ENCODE measurements around the gene DCC.

The DCC gene

DNA sequence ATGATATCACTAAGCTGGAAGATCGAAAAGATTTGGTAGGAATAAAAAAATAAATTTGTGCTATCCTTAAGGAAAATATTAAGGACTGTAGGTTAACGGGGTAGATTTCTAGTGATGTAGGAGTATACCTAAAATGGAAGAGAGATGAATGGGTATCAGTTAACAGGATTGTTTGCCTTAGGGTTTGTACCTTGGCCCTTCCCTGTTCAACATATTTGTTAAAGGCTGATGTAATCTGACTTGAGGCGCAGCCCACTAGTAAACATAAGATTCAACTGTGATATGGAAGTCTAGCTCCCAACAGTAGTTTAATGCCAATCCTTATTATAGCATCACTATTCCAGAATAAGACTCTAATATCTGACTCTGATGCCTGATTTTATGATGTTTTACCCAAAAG, 685.2 kb downstream of the DCC start:
- DNase-seq (ENCODE audit: low spot score), result no peak
- FAIRE-seq, result no peak

DNA sequence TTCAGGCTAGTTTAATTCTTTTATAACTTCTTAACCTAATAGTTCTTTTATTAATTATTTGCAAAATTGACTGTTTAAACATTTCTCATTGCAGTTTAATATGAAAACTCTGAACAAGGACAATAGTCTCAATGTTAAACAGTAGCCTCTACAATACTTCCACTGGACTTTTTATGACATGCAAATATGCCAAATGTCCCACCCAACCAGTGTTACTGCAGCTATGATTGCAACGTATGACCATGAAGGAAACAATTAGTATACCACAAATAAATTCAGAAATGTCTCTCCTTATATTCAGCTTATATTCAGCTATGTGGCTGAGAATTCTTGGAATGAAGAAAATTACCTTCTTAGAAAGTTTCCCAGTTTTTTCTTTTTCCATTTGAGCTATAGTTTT, 688.6 kb downstream of the DCC start:
- FAIRE-seq (no peak), DNase-seq (ENCODE audit: low spot score) (no peak)

- FAIRE-seq, result no peak
- no peak for DNase-seq (ENCODE audit: low spot score)
Measured at GRCh38 chr18:53033128-53033527, 693.1 kb downstream of the DCC start.

DNA sequence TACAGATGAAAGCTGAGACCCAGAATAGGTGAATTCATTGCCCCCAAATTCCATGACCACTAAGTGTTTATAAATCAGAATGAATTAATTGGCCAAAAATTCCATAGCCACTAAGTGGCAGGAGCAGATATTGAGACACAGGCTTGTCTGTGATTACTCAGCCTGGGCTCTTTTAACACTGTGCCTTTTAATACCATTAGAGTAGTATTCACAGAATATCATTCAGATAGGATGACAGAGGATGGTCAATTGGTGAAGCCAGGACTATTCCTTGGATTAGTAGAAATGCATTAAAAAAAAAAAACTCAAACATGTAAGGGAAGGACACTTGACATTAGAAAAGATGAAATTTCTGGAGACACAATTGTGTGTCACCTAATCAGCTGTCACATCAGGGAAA, 698.6 kb downstream of the DCC start:
- FAIRE-seq, result no peak

DNA sequence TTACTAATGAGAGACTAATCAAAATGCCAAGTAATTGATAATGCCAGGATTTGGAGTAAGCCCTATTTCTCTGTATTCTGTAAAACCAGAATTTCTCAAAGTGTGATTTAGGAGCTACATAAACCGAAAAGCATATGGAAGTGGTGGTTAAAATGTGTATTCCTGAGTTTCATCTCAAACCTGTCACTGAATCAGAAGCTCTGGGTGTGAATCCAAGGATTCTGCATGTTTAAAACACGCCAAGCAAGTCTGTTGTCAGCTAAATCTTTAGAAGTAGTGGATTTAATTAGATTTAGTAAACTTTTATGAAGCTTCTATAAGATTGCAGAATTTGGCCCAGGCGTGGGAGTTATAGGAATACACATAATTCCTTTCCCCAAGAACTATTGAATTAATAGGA, 700.3 kb downstream of the DCC start:
- DNase-seq (ENCODE audit: low spot score) (no peak), FAIRE-seq (no peak)

More for the DNA sequence above, 698.6 kb downstream of the DCC start:
- DNase-seq (ENCODE audit: low spot score), result no peak

- FAIRE-seq, result no peak
- DNase-seq (ENCODE audit: low spot score), result no peak
Measured at GRCh38 chr18:53056064-53056463, 716.1 kb downstream of the DCC start.

DNA sequence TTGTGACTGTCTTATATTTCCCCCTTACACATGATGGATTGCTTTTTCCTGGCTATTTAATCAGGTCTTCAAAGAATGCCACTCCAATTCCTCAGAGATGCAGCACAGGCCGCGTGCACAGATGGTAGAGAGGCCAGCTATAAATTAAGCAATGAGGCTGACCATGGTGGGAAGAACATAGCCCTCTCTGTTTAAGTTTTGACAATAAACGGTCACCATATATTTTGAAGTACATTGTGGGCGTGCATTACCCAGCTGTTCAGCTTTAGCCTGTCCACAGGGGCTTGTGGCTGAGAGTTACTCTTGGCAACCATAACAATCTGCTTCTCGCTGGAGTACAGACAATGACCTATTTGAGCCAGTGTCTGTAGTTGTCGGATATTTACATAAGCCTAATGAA, 730.8 kb downstream of the DCC start:
- FAIRE-seq, result no peak

DNA sequence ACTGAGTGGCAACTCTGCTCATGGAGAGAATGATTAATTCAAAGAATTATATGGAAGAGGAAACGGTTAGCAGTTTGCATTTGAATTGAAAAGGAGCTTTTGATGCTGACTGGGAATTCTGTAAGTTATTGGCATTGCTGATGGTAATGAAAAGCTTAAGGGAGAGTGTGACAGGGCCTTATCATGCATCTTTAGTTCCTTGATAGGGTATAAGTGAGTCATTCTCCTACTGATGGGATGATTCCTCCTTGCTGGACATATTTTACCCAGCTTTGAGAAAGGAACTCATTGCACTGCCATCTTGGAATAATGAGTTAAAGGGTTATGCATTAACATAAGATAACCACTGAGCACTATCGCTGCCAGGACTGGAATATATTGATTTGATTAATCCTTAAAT, 740.7 kb downstream of the DCC start:
- no peak for DNase-seq (ENCODE audit: low spot score)
- no peak for FAIRE-seq

More for the DNA sequence above, 730.8 kb downstream of the DCC start:
- DNase-seq (ENCODE audit: low spot score), result no peak

GRCh38 chr18:53093636-53094035, 753.6 kb downstream of the DCC start:
- FAIRE-seq, result no peak
- DNase-seq (ENCODE audit: low spot score), result no peak

DNA sequence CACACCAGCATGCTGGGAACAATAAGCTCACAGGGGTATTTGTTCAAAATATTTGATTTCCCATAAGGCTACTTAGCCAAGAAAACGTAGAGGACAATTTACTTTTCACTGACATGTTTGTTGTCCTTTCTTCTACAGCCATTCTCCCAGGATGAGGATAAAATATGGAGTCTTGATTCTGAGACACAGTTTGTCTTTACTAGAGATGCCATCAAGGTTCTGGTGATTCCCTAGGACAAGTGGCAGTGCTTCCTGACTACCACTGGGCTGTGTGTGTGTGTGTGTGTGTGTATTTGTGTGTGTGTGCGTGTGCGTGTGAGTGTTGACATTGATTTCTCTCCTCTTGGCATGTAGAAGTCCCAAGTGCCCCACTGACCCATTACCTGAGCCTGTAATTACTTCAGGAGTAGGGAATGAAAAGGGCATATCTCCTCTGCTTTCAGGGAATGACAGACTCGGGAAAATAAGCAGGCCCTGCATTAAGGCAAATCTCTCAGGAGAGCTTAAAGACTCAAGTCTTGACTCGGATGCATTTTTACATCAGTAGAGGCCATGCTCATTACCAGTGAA, 761.6 kb downstream of the DCC start:
- FAIRE-seq (no peak), DNase-seq (ENCODE audit: low spot score) (no peak)

DNA sequence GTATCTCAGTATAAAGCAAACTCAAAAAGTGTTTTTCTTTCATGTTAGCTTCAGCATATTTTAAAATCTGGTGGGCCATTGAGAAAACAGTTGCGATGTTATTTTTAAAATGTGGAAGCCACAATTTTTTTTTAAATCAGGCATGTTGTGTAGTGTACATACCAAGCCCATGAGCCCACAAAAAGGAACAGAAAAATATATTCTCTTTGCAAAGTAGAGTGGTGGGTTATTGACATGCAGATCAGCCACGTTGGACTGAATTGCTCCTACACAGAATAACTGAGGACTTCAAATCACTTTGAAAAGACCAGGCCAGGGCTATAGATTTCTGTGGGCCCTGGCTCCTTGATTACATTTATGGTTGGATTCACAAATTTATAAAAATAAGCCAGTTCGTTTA, 774.4 kb downstream of the DCC start:
- DNase-seq (ENCODE audit: low spot score), result no peak
- FAIRE-seq, result no peak

DNA sequence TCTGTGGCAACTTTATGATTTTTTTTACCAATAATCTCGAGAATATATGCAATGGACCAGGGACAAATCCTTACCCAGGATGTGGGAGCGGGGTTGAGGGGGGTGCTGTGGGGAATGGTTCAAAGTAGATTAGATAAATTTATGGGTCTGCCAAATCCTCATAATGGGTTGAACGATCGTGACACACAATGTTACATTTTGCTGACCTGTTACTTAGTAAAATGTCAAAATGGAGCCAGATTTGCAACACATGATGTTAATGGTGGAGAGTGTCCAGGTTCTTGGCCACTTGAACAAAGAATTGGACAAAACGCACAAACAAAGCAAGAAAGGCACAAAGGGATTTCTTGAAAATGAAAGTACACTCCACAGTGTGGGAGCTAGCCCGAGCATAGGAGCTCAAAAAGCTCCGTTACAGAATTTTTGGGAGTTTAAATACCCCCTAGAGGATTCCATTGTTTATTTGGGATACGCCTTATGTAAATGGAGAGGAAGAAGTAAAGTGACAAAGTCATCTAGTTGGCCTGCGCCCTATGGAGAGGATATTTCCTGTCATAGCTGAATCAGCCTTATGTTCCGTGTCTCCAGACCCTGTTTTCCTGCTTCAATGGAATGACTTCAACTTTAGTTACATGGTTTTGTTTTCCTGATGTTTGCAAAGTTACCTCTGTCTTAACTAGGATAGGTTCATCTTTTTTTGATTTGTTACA, 776.0 kb downstream of the DCC start:
- DNase-seq (ENCODE audit: low spot score), result no peak
- no peak for FAIRE-seq

DNA sequence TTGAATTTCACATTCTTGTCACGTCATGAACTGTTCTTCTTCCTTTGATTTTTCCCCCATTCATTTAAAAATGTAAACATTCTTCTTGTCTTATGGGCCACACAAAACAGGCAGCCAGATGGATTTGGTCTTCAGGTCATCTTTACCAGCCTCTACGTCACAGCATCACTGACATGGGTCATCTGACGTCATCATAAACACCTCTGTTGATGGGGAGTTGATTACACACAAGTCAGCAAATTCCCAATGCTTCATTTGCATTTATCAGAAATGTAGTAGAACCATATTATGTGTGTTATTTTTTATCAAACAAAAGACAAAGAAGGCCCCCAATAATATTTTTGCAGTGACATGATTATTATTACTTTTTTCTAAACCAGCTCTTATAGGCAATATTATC, 777.9 kb downstream of the DCC start:
- FAIRE-seq (no peak), DNase-seq (ENCODE audit: low spot score) (no peak)

- no peak for FAIRE-seq
Measured at GRCh38 chr18:53126210-53126609, 786.2 kb downstream of the DCC start.

GRCh38 chr18:53131001-53131400, 791.0 kb downstream of the DCC start:
- no peak for DNase-seq (ENCODE audit: low spot score)
- FAIRE-seq, result no peak

More at GRCh38 chr18:53126210-53126609, 786.2 kb downstream of the DCC start:
- no peak for DNase-seq (ENCODE audit: low spot score)

DNA sequence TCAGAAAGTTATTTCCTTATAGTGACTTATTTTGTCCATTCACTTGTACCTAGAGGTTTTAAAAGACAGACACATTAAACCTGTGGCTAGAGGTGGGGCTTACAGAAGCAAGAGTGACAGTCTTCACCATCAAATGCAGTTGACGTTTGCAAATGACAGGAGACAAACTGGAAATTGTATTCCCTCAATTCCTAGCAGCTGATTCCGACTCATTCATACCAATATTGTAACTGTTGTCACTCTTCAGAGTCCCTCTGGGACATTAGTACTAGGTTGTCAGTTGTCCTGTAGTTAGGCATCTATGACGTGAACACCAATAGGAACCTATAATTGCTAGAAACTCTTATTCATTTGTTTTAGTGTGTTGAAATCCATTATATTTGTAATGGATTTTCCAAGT, 794.7 kb downstream of the DCC start:
- DNase-seq (ENCODE audit: low spot score) (no peak), FAIRE-seq (no peak)

DNA sequence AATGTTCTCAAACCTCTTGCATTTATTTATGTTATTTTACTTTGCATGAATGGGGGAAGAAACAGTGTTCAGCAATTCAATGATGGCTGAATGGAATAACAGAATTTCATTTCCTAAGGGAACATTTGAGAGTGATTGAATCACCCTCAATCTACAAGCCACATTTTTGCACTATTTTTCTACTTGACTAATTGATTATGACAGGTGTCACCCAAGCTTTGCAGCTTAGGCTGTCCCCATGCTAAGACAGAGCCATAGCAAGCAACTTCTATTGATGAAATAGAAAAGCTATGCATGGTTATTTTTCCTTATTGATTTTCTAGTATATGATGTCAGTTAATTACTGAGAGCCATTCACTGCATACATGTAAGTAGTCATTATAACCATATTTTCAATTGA, 795.7 kb downstream of the DCC start:
- FAIRE-seq (no peak), DNase-seq (ENCODE audit: low spot score) (no peak)

- FAIRE-seq (no peak), DNase-seq (ENCODE audit: low spot score) (no peak)
Measured at GRCh38 chr18:53139746-53140500, 799.9 kb downstream of the DCC start.

DNA sequence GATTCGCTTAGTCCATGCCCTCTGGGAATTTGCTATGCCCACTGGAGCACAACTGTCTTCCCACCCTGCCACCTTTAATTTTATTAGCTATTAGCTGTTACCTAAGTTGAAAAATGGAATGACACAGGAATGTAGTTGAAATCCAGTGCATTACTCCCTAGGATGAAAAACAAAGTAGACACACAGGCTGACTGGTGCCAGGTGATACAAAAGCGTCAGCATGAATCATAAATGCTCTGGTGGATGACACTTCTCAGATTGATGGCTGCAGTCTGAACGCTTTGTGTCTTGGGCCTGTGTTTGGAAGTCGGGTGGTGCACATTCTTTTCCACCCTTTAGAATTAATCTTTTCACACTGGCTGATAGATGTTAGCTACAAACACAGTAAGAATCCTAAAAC, 802.0 kb downstream of the DCC start:
- DNase-seq (ENCODE audit: low spot score), result no peak
- no peak for FAIRE-seq

- no peak for FAIRE-seq
- DNase-seq (ENCODE audit: low spot score), result no peak
Measured at GRCh38 chr18:53147472-53147871, 807.5 kb downstream of the DCC start.

- FAIRE-seq (no peak), DNase-seq (ENCODE audit: low spot score) (no peak)
Measured at GRCh38 chr18:53148123-53148522, 808.1 kb downstream of the DCC start.

- DNase-seq (ENCODE audit: low spot score) (no peak), FAIRE-seq (no peak)
Measured at GRCh38 chr18:53152476-53152875, 812.5 kb downstream of the DCC start.

DNA sequence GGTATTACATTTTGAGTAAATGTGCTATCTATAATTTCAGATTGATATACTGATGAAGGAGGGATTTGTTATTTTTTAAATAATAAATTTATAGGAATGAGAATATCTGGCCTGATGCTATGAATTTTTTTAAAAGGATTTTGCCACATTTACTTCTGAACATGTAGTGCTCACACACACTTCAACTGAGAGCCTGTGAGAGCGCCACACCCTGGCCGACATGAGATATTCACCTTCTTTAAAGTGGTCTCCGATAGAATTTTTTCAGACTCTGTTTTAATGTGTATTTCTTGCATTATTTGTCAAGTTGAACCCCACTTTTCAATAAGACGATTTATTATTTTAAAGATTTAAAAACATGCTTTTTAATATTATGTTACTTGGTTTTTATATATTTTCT, 813.3 kb downstream of the DCC start:
- FAIRE-seq (no peak), DNase-seq (ENCODE audit: low spot score) (no peak)

Data from RCC 7860 (cell line).